Lower leg skin (tissue), 4 donors: ENCODE data around the gene TMEM131L. TPM values are rescaled to one million over a fixed set of nuclear protein-coding genes. Genes with fewer than 3 reads are reported as not detected.

Experiments
- DNase-seq, 2 donors: peaks; one replicate each; pipeline ENCODE4 v3.0.0-alpha.2; 2019; ENCODE audit warnings: low spot score in 2 of 2
- H3K4me3 ChIP-seq: fragments of 200-600 bp; sonication (generic); 2 replicates; pipeline ENCODE4 v1.5.1; 2017; ENCODE audit warnings: mild to moderate bottlenecking, low read depth; ENCODE audit not compliant: poor library complexity, severe bottlenecking
- POLR2A ChIP-seq, 2 donors: fragments of 450-650 bp; IDR thresholded peaks; one replicate each; pipeline ENCODE4 v1.6.1; 2016 to 2017; ENCODE audit warnings: antibody characterized with exemption in 2 of 2, mild to moderate bottlenecking in 1 of 2, moderate library complexity in 1 of 2
- WGBS, 2 donors: methylation state at CpG; one replicate each; pipeline ENCODE4 v1.1.5; 2018; 5-methylcytosine and 5-hydroxymethylcytosine counted together
- intact Hi-C: fragments of 100-400 bp; cut with DNase I; formaldehyde crosslinking; loops from one replicate; pipeline ENCODE4 v1.15.0; 2023; ENCODE audit warnings: low total_unique reads
- total RNA-seq, 4 donors: library from RNA; depleted of rRNA; stranded (reverse); fragments of >200 nt; gene quantifications; one replicate each; pipeline ENCODE4 v1.1.0, GENCODE V29; 2016
- TF ChIP-seq, protein P1 (sequence below), 3 donors: fragments of 450-650 bp; IDR thresholded peaks; one replicate each; pipeline ENCODE4 v1.5.1; 2016; ENCODE audit warnings: antibody characterized with exemption in 3 of 3, mild to moderate bottlenecking in 3 of 3, moderate library complexity in 2 of 3

Gene TMEM131L
- total RNA-seq, 4 donors from 2014 or later: 8.3 to 15.9 (median 12.1) TPM

DNA sequence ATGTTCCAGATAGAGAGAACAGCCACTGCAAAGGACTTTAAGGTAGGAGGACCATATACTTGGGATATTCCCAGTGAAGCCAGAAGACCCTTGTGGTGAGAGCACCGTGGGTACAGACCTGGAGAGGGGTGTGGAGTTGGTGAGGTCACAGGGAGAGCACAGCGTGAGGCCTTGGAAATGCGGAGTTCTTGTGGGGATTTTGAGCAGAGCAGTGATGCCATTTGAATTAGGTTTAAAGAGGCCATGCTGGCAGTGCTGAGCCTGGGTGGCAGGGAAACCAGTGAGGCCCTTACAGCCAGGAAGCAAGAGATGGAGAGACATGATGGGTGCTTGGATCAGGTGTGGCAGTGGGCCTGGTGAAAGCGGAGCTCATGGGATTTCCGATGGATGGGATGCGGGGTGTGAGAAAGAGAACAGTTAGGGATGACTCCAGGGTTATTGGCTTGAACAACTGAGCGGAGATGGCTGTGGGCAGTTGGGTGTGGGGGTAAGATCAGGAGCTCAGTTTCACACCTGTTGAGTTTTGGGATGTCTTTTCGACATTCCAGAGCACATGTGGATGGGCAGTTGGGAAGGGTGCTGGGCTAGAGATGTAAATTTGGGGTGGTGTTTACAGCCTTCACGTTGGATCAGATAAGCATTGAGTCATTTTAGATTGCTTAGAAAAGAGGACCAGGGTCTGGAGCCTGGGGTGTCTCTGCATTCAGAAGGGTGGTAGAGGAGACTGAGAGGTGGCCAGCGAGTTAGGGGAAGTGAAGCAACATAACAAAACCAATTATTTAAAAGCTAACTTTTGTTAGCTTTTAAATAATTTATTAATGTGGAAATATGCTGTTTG is 68.9 kb downstream of the TMEM131L start:
- 84 to 88% methylated on average over 10 of the region's 10 CpGs for WGBS, 2 donors
- DNase-seq: no peak
- H3K4me3 ChIP-seq: no peak overlapping the region
- intact Hi-C loops: no loop called here
- TF ChIP-seq, protein P1, sequence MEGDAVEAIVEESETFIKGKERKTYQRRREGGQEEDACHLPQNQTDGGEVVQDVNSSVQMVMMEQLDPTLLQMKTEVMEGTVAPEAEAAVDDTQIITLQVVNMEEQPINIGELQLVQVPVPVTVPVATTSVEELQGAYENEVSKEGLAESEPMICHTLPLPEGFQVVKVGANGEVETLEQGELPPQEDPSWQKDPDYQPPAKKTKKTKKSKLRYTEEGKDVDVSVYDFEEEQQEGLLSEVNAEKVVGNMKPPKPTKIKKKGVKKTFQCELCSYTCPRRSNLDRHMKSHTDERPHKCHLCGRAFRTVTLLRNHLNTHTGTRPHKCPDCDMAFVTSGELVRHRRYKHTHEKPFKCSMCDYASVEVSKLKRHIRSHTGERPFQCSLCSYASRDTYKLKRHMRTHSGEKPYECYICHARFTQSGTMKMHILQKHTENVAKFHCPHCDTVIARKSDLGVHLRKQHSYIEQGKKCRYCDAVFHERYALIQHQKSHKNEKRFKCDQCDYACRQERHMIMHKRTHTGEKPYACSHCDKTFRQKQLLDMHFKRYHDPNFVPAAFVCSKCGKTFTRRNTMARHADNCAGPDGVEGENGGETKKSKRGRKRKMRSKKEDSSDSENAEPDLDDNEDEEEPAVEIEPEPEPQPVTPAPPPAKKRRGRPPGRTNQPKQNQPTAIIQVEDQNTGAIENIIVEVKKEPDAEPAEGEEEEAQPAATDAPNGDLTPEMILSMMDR (IDR thresholded peaks at IDR 0.05): no peak
- TF ChIP-seq POLR2A (IDR thresholded peaks at IDR 0.05): no peak

DNA sequence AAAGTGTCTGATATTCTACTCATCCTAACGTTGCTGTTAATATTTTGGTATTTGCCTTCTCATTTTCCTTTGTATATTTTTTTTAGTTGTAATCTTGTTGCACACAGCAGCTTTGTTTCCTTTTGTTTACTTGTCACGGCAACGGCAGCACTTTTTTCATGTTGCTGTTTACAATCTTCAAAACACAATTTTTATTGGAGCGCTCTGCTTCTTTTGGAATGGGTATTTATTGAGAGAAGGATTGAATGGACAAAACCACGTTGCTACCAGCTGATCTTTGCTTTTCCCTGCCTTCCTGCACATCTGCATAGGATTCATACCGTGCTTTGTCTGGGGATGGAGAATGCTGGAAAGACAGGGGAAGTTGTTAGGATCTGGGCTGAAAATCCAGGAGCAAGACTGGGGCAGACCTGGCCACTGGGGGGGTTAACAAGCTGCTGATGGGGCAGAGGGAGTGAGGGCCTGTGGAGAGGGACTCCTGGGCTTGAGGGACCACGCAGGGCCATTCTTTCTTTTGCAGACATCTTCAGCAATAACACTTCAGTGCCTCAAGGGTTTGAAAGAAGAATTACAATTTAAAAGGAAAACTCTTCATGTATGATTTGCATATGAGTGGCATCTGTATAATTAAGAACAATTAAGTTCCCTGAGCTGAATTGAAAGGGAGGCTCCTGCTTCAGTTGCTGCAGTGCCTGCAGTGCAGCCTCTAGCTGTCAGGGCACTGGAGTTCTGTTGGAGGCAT is 69.8 kb downstream of the TMEM131L start:
- no peak for TF ChIP-seq POLR2A (IDR thresholded peaks at IDR 0.05)
- TF ChIP-seq, protein P1 (IDR thresholded peaks at IDR 0.05): no peak
- no peak for DNase-seq
- WGBS, 2 donors: 27 to 29% methylated on average over 7 of the region's 7 CpGs
- intact Hi-C loops: no loop called here
- H3K4me3 ChIP-seq: no peak overlapping the region

DNA sequence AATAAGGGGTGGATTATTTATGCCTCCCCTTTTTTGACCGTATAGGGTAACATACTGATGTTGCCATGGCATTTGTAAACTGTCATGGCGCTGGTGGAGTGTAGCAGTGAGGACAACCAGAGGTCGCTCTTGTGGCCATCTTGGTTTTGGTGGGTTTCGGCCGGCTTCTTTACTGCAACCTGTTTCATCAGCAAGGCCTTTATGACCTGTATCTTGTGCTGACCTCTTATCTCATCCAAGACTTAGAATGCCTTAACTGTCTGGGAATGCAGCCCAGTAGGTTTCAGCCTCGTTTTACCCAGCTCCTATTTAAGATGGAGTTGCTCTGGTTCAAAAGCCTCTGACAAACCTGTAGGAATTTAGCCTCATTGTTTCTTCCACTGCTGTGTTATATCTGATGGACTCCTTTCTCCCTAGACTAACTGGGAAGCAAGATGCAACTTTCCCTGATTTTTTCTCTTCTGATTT is 71.4 kb downstream of the TMEM131L start:
- no peak overlapping the region for H3K4me3 ChIP-seq
- no peak for DNase-seq
- 88% methylated on average over 6 of the region's 6 CpGs for WGBS, 2 donors
- TF ChIP-seq, protein P1 (IDR thresholded peaks at IDR 0.05): no peak
- no peak for TF ChIP-seq POLR2A (IDR thresholded peaks at IDR 0.05)
- intact Hi-C loops: no loop called here

DNA sequence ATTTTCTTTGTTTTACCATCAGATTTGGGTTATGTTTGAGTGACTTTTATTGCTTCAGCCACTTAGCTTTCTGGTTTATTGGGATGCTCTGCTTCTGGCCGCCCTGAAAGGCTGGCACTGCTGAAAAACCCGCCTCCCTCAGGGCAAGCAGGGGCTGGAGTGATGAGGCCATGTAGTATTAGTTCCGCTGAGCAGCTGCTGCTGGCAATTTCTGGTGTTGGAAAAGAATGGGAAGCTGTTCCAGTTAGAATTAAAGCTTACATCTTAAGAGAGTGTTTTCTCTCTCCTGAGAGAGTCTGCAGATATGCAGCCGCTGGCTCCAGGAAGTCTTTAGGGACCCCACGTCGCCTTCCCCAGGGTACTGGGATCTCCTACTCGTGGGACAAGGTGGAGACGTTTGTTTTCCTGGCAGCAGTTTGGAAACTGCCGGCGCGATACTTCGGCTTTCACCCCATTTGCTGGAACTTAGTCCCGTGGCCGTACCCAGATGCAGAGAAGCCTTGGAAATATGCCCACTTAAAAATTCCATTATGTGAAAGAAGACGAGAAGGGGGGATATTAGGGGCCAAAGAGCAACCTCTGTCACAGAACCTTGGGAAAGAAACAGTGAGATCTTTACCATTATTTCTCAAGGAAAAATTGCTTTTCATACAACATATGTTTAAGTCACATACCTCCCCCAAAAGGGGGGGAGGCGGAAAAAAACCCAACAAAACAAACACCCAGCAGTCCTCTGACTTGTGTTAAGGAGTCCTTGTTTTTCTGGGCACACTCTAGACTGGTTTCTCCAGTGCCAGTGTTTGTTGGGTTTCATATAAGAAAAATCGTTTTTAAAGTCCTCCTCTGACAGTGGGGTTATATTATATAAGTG is 72.6 kb downstream of the TMEM131L start:
- WGBS, 2 donors: 25 to 35% methylated on average over 17 of the region's 17 CpGs
- no peak for DNase-seq
- H3K4me3 ChIP-seq: no peak overlapping the region

DNA sequence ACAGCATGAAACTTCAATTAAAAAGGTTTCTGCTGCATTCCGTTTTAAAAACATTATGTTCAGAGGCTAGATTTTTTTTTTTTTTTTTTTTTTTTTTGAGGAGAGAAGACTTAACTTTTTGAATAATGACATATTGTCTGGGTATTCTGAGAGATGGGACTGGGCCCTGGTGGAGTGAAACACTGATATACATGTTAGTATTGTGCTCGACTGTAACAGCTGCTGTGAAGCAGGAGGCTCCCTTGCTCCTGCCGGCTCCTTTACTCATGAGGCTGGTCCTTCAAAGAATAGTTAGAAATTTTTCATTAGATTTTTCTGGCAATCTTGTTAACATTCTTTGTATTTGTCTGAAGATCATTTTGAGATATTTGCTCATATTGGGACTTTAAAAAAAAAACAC is 73.3 kb downstream of the TMEM131L start:
- WGBS, 2 donors: 61 to 66% methylated on average over 3 of the region's 3 CpGs
- DNase-seq: no peak
- TF ChIP-seq POLR2A (IDR thresholded peaks at IDR 0.05): no peak
- TF ChIP-seq, protein P1 (IDR thresholded peaks at IDR 0.05): no peak
- H3K4me3 ChIP-seq: no peak overlapping the region
- intact Hi-C loops: no loop called here

More for the DNA sequence above, 72.6 kb downstream of the TMEM131L start:
- intact Hi-C loops: no loop called here
- TF ChIP-seq, protein P1 (IDR thresholded peaks at IDR 0.05): no peak
- no peak for TF ChIP-seq POLR2A (IDR thresholded peaks at IDR 0.05)
